ENCODE data around the gene TBC1D4.
"Not testable (repeated sequence)": the region's sequence is repeated elsewhere in the genome, so short reads cannot be mapped to it uniquely, and the experiment has no call there.

The TBC1D4 gene

DNA sequence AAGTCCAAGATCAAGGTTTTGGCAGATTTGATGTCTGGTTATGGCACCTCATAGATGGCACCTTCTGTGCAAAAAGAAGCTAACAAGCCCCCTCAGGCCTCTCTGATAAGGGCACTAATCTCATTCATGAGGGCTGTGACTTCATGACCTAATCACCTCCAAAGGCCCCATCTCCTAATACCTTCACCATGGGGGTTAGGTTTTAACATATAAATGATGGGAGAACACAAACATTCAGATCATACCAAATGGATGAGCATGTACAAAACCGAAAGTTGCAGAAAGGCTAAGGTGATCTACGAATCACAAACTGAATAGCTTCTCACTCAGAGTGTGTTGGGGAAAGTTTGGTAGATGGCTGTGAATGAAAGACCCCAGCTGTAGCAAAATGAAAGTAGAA is 217.4 kb downstream of the TBC1D4 start:
- DNase-seq (ENCODE audit: low read depth in 2 of 2), result no peak

DNA sequence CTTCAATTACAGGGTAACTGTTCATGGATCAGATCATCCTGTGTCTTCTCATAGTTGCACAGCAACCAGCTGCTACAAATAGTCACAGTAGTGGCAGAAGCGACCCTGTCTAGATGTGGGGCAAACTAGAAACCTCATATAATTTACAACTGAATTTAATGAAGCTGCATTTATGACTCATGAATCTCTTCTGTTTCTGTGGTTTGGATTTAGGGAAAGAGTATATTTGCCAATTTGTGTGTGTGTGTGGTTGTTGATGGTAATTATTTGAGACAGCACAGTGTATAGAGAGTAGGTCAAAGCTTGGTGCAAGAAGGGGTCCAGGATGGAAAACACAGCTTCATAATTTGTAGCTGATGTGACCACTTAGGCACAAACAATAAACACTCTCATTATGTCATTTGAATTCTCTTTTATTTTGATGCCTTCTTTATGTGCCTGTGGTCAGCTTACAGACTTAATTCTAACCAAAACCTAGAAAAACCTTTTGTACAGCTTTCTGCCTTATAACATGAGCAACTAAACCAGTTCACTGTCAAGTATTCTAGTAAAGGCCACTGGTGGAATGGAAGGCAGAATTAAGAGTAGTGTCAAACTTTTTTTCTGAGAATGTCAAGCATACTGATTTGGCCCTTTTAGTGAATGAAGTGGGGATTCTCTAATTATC is 218.1 kb downstream of the TBC1D4 start:
- DNase-seq (ENCODE audit: low read depth in 2 of 2), result no peak

DNA sequence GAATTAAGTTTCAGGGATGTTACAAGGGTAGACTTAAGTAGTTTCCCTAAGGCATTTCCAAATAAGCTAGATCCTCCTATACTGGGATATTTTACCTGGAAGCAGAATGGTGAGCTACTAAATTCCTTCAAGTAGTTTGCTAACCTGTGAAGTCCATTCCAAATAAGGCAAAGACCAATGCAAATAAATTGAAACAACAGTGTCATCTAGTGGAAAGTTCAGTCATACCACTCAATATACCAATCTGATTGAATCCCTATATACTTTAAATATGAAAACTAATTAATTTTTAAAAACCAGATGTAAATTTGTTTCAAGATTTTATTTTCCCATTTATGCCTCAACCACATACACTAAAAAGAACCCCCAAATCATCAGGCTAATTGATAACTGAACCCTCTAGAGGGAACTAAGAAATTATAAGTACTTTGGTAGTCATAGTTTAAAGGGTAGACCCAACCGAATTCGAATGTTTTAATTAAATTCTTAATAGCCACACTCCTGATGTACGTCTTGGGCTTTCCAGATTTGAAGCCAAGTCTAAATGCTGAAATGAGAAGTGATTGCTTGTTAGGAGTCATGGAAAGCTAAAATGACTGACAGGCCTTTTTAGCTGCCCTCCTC is 223.7 kb downstream of the TBC1D4 start:
- DNase-seq (ENCODE audit: low read depth in 2 of 2), result no peak

GRCh38 chr13:75256922-75257321 is 225.0 kb downstream of the TBC1D4 start:
- no peak for DNase-seq (ENCODE audit: low read depth in 2 of 2)

DNA sequence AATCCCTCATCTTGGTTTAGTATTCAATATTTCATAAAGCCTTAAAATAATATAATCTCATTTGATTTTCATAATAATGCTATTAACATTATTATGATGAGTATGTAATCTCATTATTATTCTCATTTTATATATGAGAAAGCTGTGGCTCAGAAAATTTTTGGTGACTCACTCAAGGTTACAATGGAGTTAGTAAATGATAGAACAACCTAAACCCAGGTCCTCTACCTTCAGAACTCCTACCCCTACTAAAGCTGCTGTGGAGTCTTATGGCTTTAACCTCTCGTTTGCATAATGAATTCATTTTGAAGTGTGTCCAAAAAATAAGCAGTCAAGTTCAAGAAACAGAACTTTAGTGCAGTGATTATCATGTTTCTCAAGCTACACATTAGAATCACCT is 226.3 kb downstream of the TBC1D4 start:
- DNase-seq (ENCODE audit: low read depth in 2 of 2), result no peak

- DNase-seq (ENCODE audit: low read depth in 2 of 2), result no peak
These were observed 226.8 kb downstream of the TBC1D4 start for GRCh38 chr13:75255147-75255546.

DNA sequence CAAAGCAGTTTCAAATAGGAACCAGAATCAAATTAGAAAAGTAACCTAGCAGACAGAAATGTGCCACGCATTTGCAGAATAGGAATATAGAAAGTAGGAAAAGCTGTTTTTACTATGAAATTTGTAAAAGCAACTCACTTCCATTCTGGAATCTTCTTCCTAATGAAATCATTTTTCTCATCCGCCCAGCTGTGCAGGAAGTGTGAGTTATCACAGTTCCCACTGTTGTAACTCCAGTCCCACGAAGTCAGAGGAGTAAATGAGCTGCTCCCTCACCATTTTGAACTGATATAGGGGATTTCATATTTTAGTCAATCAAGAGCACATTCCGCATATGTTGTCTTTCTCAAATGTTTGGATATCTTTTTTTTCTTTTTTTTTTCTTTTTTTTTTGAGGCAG is 230.8 kb downstream of the TBC1D4 start:
- DNase-seq (ENCODE audit: low read depth in 2 of 2), result no peak

DNA sequence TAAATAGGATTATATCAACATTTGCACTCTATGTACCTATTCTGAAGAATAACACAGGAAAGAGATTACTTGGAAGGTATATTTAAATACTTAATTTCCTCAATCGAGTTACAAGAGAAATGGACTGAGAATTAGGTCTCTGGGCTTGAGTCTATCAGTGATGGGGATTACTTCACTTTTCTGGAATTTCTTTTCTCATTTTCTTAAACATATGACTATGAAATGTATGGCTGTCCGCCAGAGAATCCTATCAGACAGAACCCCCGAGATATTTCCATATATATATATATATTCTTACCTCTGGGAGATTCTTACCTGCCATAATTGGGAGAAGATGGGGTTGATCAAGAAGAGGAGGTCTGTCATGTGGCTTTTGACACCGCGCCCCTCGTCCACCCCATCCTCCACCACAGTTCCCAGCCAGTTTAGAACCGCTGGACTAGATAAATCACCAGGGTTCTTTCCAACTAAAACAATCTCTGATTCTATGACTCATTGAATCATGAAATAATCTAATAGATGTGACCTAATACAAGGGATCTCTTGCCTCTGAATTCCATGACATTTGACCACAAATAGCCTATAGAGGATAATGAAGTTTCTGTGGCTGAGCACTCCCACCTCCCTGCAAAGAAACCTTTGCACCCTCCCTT is 231.3 kb downstream of the TBC1D4 start:
- no peak for DNase-seq (ENCODE audit: low read depth in 2 of 2)

DNA sequence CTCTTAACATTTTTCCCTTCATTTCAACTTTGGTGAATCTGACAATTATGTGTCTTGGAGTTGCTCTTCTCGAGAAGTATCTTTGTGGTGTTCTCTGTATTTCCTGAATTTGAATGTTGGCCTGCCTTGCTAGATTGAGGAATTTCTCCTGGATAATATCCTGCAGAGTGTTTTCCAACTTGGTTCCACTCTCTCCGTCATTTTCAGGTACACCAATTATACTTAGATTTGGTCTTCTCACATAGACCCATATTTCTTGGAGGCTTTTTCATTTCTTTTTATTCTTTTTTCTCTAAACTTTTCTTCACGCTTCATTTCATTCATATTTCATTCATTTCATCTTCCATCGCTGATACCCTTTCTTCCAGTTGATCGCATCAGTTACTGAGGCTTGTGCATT is 236.4 kb downstream of the TBC1D4 start:
- not testable (repeated sequence) for DNase-seq (ENCODE audit: low read depth in 2 of 2)

- DNase-seq (ENCODE audit: low read depth in 2 of 2), result not testable (repeated sequence)
These were observed 241.7 kb downstream of the TBC1D4 start for GRCh38 chr13:75240240-75240639.

- DNase-seq (ENCODE audit: low read depth in 2 of 2), result no peak
These were observed 245.2 kb downstream of the TBC1D4 start for GRCh38 chr13:75236774-75237173.

All from stimulated activated CD4-positive, alpha-beta T cell treated with anti-CD3 and anti-CD28 coated beads, Interleukin-1b, Interleukin-23, amount 100 ng/mL, for 4 hours (primary cell).